HG03025 (cell line): ENCODE results near the gene CDH6.

Source experiments
- ATAC-seq: cut with Tn5 transposase; IDR thresholded peaks from one replicate; pipeline ENCODE4 v1.9.1; 2021; ENCODE audit warnings: mild to moderate bottlenecking, moderate library complexity; ENCODE audit not compliant: unreplicated experiment, low FRiP score

Gene CDH6

DNA sequence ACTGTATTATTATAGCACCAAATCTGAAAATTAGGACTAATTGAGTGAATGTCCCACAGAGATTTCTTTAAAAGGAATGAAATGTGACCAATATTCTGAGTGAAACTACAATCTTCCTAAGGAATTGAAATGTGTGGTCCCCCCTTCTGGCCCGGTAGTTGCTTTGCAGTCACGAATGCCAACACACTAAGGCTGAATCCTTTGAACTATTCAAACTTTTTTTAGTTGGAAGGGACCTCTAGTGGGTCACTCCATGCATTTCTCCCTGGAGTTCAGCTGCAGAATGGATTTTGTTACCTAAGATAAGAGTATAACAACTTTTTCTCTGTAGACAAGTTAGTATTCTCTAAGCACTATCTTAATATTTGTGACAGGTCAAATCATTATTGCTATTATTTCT lies 2.8 kb downstream of the CDH6 start:
- no peak for ATAC-seq

DNA sequence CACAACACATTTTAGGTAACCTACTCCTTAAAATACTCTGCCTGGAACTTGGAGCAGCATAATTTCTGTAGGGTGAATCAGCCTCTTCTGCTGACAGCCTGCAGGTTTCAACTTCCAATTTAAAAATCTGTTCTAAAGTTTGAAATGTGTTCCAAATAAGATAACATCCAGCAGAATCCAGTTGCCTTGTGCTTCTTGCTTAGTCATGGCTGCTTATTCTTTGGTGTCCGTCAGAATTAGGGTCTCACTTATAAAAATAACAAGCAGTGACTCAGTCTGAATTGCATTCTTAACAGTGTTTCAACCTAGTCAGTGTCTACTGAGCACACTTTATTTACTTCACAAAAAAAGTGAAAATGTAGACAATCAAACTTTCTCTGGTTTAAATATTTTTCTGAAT lies 3.7 kb downstream of the CDH6 start:
- no peak for ATAC-seq

DNA sequence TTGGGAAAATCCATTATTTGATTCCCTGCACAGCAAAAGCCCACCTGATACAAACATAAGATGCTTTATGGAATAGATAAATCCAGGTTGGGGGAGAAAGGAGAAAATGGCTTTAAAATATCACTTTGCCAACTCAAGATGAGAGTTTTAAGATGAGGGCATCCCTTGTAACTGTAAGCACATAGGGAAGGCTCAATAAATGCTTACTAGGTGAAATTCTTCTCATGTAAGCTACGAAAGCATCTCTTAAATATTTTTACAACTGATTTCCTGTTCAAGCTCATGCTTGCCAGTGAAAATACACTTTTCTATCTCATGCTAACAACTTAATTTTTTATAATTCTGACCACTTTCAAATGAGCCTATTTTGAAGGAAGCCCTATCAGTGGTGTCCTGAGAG lies 11.5 kb downstream of the CDH6 start:
- no peak for ATAC-seq

DNA sequence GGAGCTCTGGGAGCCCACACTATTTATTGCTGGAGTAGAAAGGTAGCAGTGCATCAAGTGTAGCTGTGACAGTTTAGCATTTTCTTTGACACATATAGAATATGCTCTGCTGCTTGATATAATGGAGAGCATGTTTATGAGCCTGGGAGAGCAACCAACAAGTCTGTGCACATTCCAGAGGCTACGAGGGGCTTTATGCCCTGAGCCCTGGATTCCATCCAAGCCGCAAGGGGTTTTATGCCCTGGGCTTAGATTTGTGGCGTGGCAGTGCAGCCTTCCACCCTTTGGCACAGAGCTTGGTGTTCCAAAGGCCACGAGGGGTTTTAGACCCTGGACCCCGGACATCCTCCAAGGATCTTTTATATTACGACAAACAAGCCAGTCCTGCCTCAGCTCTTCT lies 14.6 kb downstream of the CDH6 start:
- no peak for ATAC-seq

DNA sequence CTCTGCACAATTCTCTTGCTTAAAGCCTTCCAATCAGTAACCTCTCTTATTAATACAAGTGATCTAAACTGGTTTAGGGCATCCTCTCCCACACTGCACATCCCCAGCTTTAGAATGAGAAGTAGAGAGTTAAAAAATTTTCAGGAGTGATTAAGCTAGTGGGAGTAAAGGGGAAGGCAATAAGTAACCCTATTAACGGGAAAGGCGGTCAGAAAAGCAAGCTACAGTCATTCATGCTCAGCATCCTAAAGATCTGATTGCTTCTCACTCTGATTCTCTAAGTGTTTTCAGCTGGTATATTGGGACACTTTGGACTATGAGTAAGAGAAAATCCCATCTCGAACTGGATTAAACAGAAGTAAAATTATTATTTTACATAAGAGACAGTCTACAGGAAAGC lies 15.8 kb downstream of the CDH6 start:
- no peak for ATAC-seq

DNA sequence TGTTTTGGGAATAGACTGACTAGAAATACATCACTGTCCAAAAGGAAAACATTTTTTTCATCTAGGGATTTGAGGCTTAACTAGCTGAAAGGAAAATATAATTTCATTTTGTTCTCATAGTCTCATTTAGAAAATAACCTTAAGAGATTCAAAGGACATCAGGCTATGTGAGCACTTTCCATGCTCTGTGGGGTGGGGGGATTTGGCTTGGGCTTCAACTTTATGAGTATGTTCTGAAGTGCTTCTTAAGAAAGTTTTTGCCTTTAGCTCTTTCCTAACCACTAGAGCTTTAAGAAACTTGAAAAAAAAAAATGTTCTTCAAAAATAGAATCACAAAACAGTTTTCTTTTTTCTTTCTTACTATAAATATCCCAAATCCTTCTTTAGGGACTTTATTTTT lies 17.6 kb downstream of the CDH6 start:
- ATAC-seq: no peak

DNA sequence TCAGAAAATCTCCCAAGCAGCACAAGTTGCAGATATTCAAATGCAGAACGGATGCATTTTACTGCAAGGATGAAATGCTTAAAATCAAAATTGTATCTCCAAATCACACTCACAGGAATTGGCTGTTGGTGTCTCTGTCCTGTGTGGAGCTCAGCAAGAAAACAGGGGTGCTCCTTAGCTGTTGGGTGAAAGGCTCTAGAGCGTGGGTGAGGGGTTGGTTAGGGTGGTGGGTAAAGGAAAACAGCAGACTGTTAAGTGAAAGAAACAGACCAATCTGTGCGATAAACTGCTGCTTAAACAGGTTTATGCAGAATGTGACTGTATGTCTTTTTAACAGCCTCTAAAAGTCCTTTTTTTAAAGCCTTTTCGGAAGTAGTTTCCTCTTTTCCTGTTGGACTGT lies 19.8 kb downstream of the CDH6 start:
- ATAC-seq: no peak

DNA sequence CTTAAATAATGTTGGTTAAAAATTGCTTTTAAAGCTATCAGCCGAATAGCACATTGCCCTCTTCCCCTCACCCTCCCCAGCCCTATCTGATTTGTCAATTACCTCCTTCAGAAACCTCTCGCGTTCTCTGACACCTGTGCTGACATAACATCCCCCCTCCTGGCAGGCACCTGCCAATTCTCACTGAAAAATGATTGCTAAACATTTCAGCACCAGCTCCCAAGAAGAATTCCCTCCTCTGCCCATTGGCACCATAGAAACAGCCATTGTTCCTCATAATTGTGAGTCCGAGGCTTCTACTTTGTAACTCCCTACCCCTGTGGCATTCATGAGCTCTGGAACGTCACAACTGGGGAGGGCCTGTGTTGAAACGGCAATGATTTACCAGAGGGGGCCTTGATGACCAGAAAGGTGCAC lies 20.2 kb downstream of the CDH6 start:
- ATAC-seq: no peak

DNA sequence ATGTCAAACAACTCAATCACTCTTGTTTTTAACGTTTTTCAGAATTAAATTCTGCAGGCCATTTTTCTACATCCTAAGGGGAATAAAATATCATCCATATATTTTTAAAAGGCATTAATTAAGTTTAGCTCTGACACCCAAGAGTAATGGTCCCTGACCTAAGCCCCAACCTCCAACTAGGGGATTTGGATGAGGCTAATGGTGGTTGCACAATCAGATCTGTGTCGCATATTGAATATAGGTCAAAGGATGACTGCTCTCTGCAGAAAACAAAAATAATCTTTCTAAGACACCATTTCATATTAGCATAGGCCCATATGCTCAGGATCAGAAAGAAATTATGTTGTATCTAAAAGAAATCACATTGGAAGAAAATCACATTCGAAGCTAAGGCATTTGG lies 20.7 kb downstream of the CDH6 start:
- no peak for ATAC-seq

DNA sequence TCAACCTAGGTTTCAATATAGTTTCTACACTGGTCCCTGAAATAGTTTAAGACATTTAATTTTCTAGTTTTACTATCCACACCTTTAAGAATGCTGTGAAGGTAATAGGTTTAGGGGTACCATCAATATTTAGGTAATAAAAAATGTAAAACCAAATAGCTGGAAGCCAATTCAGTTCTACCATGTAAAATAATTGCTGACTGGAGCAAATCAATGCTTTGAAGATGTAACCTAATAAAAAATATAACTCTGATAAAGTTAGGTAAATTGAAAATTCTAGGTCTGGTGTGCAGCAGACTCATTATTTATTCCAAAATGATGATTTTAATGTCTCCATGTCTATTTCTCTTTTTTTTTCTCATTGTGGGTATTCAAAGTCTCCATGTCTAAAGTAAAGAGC lies 21.8 kb downstream of the CDH6 start:
- ATAC-seq: no peak

DNA sequence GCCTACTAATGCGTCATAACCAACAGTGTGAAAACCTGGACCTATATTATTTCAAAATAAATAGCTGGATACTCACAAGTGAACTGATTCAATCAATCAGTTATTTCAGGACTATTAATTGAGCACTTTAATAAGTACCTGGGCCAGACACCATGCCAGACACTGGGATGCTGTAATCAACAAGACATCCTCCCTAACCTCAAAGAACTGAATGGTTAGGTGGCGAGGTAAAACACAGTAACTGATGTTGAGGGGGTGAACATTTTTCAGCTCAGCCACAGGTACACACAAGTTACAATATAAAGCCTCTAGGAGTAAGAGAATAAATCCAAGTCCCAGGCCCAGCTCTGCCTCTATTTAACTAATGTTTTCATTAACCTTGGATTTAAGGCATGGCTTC lies 24.0 kb downstream of the CDH6 start:
- ATAC-seq: no peak

DNA sequence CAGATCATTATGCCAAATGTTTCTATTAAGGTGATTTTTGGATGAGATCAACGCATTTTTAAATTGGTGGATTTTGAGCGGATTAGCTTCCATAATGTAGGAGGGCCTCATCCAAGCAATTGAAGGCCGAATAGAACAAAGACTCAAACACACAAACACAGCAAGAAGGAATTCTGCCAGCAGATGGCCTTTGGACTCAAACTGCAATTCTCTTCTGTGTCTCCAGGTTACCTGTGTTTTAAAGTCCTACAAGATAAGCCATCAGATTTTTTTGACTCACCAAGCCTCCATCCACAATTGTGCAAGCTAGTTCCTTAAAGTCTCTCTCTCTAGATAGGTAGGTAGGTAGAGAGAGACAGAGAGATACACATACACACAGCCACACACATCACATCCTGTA lies 25.5 kb downstream of the CDH6 start:
- no peak for ATAC-seq

DNA sequence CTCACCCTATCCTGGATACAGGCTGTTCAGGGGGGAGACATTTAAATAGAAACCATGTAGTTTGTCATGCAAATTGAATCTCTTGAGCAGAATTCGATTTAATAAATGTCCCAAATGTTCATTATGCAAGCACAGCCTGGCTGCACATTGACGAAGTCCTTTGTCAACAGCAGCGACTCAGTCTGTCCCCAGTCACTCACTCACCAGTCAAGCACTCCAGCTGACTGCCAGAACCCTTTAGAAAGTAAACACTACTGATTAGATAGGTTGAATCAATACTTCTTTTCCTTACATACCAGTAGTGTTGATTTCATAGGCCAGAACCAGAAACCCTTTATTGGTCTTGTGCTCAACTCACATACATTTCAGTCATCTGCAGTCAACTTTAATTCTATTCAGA lies 27.5 kb downstream of the CDH6 start:
- no peak for ATAC-seq

DNA sequence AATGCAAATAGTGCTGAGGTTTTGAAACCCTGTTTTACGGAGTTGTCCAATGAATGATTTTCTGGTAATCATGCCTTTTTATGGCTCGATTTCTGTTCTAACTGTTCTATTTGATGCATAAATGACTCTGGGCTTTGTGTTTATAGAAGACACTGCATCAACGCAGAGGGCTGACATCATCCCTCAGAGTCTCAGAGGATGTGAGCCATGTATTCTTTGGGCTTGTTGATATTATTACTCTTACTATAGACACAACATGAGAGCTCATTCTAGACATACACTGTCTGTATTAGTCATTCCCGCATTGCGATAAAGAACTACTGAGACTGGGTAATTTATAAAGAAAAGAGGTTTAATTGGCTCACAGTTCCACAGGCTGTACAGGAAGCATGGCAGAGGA lies 31.6 kb downstream of the CDH6 start:
- ATAC-seq: no peak

DNA sequence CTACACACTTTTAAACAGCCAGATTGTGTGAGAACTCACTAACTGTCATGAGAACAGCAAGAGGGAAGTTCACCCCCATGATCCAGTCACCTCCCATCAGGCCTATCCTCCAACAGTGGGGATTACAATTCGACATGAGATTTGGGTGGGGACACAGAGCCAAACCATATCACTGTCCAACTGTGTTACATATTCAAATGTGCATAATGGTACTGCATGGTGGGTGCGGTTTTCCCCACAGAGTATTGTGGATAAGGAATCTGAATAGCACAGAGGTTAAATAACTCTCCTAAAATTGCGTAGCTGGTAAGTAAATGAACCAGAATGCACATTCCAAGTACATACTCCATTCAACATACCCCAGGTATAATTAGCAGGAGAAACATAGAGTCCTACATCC lies 32.1 kb downstream of the CDH6 start:
- ATAC-seq: no peak

DNA sequence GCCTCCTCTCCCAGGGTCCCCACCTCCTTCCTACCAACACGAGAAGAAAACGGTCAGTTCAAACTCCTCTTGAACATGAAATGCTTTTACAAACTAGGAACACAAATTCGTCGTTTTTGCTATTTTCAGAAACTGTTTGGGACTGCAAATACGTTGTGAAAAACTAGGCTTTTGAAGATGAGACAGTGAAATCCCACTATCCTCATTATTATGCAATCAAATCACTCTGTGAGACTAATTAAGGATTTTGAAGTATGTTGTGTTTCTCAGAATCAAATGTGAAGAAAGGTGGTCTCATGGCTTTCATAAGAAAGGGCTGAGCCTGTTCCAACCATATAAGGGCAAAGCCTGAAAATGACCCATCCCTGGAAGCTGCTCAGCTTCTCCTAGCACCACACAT lies 33.2 kb downstream of the CDH6 start:
- no peak for ATAC-seq

DNA sequence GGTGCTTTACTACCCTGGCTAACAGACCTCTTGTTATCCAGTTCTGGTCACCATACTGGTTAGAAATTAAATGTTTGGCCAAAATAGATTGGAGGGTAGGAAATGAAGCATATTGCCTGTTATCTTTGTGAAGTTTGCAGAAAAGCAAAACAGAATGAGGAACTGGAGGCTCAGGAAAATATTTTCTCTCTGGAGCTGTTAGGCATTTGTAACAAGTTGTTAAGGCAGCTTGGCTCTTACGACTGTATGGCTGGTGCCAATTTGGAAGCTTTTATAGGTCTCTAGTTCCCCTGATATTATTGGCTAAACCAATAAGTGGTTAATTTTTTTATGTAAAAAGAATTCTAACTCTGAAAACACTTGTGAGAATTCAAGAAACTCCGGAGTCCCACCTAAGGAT lies 35.8 kb downstream of the CDH6 start:
- ATAC-seq: no peak

DNA sequence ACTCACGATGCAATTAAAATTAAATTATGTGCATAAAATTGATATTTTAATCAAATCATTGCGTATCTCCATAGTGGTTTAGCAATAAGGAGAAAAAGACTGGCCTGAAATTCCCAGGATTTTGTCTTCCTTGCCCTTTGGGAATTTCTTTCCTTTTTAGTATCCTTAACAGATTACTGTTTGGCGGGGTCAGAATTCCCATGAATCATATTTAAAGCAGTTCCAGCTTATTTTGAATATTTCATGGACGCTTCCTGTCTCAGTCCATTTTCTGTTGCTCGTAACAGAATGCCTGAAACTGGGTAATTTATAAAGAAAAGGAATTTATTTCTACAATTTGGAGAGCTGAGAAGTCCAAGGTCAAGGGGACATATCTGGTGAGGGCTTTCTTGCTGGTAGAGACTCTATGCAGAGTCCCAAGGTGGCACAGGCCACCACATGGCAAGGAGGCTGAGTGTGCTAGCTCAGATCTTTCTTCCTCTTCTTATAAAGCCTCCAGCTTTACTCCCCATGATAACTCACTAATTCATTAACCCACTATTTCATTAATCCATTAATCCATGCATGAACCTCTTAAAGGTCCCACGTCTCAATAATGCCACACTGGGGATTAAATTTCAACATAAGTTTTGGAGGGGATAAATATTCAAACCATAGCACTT lies 37.8 kb downstream of the CDH6 start:
- ATAC-seq: no peak

DNA sequence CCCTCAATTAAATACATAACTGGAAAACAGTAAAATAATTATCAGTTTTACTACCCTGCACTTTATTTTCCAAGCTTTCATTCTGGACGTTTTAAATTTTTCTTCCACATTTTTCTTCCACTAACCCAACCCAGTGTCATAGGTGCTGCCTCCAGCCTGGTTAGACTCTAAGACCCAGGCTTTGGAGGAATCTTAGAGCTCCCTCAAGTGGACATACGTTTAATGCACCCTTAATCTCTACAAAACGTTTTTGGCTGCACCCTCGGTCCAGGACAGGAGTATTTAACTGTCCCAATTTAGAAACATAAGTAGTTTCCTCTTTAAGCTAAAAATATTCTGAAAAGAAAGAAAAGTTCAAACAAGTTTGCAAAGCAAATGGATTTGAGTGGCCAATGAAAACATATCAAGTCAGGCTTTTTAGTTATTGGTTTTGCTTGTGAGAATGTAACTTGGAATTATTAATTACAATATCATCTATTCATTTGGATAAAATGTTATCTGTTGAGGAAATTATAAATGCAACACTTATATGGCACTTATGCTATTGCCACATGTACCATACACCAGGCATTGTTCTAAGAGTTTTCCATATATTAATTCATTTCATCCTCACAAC lies 38.9 kb downstream of the CDH6 start:
- ATAC-seq: peak; percentile 66

DNA sequence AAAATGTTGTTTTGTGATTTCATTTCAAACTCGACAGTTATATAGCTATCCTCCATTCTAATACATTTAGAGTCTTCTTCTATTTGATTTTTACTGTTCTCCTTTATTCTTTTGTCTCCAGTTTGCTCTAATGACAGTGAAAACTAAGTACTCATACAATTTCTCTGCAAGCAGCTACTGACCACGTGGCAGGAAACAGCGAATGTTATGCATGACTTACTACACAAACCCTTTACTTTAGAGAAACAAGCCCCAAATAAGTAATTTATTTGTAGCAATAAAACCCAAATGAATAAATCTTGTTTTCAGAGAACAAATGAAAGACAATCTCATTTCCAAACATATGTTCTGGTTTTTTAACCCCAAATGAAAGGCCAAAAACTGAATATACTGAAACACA lies 41.9 kb downstream of the CDH6 start:
- ATAC-seq: no peak

DNA sequence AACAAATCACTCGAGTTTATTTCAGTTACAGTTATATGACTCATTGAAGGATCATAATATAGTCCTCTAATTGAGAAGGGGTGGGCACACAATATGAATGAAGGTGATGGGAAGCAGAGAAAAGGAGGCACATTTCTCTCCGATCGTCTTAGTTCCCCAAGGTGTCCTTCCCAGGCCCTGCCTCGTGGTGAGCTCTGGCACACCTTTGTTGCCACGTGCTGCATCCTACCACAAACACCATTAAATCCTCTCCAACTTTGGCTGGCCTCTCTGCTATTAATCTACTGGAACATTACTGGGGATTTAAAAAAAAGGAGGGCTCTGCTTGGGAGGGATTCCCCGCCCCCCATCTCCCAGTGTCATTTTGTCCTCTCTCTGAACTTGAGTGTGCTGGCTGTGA lies 42.9 kb downstream of the CDH6 start:
- no peak for ATAC-seq

DNA sequence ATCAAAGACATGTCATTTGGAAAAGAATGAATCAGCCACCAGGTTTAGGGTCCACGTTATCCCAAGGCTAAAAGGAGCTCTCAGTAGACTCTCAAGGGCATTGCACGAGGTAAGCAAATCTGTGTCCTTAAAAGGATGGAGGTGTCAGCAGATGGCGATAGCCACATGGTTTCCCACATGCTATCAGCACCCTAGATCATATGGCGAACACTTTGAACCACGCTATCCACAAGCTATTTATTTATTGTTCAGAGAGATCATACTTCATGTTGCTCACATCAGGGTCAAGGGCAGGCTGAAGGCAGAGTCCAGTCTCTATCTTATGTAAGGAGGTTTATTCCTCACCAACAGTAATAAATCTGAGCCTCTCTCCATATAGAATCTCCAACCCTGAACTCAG lies 43.7 kb downstream of the CDH6 start:
- no peak for ATAC-seq

DNA sequence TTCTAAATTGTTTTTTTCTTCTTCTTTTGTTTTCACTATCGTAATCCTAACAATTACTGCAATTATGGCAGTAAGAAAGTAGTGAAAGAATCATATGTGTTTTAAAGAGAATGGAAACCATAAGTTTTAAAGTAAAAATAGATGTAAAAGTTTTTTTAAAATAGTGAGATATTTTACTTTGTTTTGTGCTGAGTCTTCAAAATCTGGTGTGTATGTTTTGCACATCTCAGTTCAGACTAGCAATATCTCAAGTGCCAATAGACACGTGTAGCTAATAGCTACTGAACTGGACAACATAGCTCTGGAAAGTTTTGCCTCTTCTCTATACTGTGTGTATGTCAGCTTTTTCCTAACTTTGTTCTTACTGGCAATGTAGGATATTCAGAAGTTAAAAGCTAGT lies 45.0 kb downstream of the CDH6 start:
- ATAC-seq: no peak
